IPS-20b (cell line): ENCODE data around the gene RAD51D.
"Not testable (repeated sequence)": the region's sequence is repeated elsewhere in the genome, so short reads cannot be mapped to it uniquely, and the experiment has no call there.

Source experiments
- H3K27ac ChIP-seq: one replicate; pipeline ENCODE4 v1.5.1; 2013; ENCODE audit warnings: low read length
- H3K27me3 ChIP-seq: 2 replicates; pipeline ENCODE4 v1.6.1; 2013; ENCODE audit warnings: mild to moderate bottlenecking, low read length, inconsistent platforms; ENCODE audit not compliant: insufficient read depth
- H3K36me3 ChIP-seq: 2 replicates; pipeline ENCODE4 v1.6.1; 2013; ENCODE audit warnings: low read depth, mild to moderate bottlenecking, inconsistent platforms, low read length, moderate library complexity; ENCODE audit not compliant: insufficient read depth
- H3K4me1 ChIP-seq: 2 replicates; pipeline ENCODE4 v1.6.1; 2013; ENCODE audit warnings: mild to moderate bottlenecking, control low read depth, inconsistent platforms, low read length, moderate library complexity; ENCODE audit not compliant: insufficient read depth
- H3K4me3 ChIP-seq: 2 replicates; pipeline ENCODE4 v1.5.1; 2013; ENCODE audit warnings: mild to moderate bottlenecking, low read length, inconsistent platforms
- H3K9ac ChIP-seq: 2 replicates; pipeline ENCODE4 v1.6.1; 2013; ENCODE audit warnings: low read depth, mild to moderate bottlenecking, inconsistent platforms, low read length, moderate library complexity
- H3K9me3 ChIP-seq: 2 replicates; pipeline ENCODE4 v1.6.1; 2013; ENCODE audit warnings: mild to moderate bottlenecking, low read depth, low read length, inconsistent platforms; ENCODE audit not compliant: insufficient read depth

Gene RAD51D

DNA sequence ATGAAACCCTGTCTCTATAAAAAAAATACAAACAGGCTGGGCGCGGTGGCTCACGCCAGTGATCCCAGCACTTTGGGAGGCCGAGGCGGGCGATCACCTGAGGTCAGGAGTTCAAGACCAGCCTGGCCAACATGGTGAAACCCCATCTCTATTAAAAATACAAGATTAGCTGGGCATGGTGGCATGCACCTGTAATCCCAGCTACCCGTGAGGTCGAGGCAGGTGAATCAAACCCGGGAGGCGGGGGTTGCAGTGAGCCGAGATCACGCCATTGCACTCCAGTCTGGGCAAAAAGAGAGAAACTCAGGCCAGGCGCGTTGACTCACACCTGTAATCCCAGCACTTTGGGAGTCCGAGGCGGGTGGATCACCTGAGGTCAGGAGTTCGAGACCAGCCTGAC, 8.9 kb downstream of the RAD51D start:
- H3K27me3 ChIP-seq, H3K36me3 ChIP-seq, H3K4me3 ChIP-seq, H3K9me3 ChIP-seq, H3K4me1 ChIP-seq, H3K27ac ChIP-seq, H3K9ac ChIP-seq: not testable (repeated sequence)

DNA sequence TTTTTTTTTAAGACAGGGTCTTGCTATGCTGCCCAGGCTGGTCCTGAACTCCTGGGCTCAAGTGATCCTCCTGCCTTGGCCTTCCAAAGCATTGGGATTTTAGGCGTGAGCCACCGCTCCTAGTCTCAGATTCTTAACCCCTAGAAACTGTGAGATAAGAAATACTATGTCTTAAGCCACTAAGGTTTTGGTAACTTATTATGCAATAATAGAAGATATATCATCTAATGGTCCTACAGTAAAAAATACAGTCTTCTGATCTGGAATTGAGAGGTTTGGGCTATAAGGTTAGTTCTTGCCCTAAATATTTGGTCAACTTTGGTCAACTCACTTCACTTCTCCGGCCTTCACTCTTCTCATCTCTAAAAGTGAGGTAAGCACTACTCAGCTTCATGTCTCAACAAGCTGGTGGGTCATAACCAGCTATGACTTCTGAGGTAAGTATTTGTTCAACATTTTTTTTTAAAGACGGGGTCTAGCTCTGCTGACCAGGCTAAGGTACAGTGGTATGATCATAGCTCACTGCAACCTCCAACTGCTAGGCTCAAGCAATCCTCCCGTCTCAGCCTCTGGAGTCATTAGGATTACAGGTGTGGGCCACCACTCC, 14.7 kb downstream of the RAD51D start:
- no peaks in the 10 kb centered on the region for H3K9me3 ChIP-seq
- H3K27me3 ChIP-seq: no peaks in the 10 kb centered on the region
- no peak overlapping the region for H3K27ac ChIP-seq
- no peaks in the 10 kb centered on the region for H3K4me1 ChIP-seq
- H3K9ac ChIP-seq: no peak overlapping the region
- peaks cover 43% of the 10 kb centered on the region for H3K36me3 ChIP-seq
- no peak overlapping the region for H3K4me3 ChIP-seq

DNA sequence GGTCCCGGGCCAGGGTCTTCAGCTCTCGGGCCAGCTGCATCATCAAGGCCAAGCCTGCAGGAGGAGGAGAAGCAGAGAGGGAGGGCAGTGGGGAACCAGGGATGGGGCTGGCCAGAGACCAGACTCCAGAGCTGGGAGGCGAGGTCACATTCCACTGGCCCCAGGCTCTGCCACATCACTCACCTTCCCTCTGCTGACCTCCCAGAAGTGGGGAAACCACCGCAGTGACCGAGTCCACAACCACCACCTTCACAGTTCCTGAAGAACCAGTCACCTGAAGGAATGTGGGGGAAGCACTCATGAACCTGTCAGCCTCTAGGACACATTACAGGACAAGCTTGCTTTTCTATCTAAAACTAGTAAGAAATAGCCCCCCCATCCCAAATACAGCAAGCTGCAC, 16.4 kb downstream of the RAD51D start:
- H3K9me3 ChIP-seq: no peaks in the 10 kb centered on the region
- H3K9ac ChIP-seq: no peak overlapping the region
- peaks cover 53% of the 10 kb centered on the region for H3K36me3 ChIP-seq
- H3K4me1 ChIP-seq: no peaks in the 10 kb centered on the region
- no peaks in the 10 kb centered on the region for H3K27me3 ChIP-seq
- H3K27ac ChIP-seq: no peak overlapping the region
- no peak overlapping the region for H3K4me3 ChIP-seq

GRCh38 chr17:35101725-35102124, 17.9 kb downstream of the RAD51D start:
- H3K4me1 ChIP-seq: no peaks in the 10 kb centered on the region
- H3K27ac ChIP-seq: no peak overlapping the region
- no peak overlapping the region for H3K9ac ChIP-seq
- H3K4me3 ChIP-seq: no peak overlapping the region
- no peaks in the 10 kb centered on the region for H3K9me3 ChIP-seq
- peaks cover 53% of the 10 kb centered on the region for H3K36me3 ChIP-seq
- H3K27me3 ChIP-seq: no peaks in the 10 kb centered on the region

DNA sequence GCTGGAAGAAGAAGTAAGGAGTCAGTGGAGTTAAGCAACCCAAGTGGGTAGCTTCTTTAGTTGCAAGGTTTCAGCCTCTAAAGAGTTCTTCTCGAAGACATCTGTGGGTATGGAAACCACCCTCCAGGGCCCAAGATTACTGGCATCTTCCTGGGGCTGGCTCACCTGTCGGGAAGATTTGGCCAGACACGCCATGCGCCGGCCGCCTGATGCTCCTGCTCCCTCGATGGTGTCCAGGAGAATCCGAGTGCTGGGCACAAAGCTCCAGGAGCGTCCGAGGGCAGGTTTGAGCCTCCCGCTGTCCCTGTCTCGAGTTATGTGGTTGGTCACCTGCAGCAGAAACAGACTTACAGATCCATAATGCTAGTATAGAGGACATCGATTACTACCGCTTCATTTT, 18.6 kb downstream of the RAD51D start:
- Histone ChIP-seq H3K27me3 (no peaks in the 10 kb centered on the region), H3K9me3 (no peaks in the 10 kb centered on the region), H3K9ac (no peak overlapping the region), H3K4me3 (no peak overlapping the region), H3K27ac (no peak overlapping the region), H3K36me3 (peaks cover 47% of the 10 kb centered on the region), H3K4me1 (no peaks in the 10 kb centered on the region)

DNA sequence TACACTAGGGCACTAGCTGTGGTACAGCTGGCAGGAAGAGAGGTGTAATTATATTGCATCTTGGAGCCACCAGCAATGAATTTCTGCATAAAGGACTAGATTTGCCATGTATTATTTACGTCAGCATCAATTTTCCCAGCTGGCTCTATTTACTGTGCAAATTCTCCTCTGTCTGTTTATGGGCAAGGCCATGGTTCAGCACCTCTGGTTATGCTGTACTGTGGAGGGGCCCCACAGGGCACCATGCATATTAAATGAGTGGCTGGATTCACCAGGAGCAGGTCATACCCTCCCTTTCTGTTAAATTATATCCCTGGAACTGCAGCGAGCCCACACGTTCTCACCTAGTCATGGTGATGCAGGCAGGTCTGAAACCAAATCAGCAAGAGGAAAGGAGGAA, 19.8 kb downstream of the RAD51D start:
- peaks cover 42% of the 10 kb centered on the region for H3K36me3 ChIP-seq

GRCh38 chr17:35097776-35098175, 21.9 kb downstream of the RAD51D start:
- Histone ChIP-seq H3K36me3 (peaks cover 32% of the 10 kb centered on the region), H3K9ac (no peak overlapping the region), H3K27me3 (no peaks in the 10 kb centered on the region), H3K27ac (no peak overlapping the region), H3K4me1 (no peaks in the 10 kb centered on the region), H3K4me3 (no peak overlapping the region), H3K9me3 (no peaks in the 10 kb centered on the region)

More for the DNA sequence above, 19.8 kb downstream of the RAD51D start:
- H3K9ac ChIP-seq: no peak overlapping the region
- no peaks in the 10 kb centered on the region for H3K27me3 ChIP-seq
- H3K9me3 ChIP-seq: no peaks in the 10 kb centered on the region
- no peaks in the 10 kb centered on the region for H3K4me1 ChIP-seq
- no peak overlapping the region for H3K4me3 ChIP-seq
- no peak overlapping the region for H3K27ac ChIP-seq

DNA sequence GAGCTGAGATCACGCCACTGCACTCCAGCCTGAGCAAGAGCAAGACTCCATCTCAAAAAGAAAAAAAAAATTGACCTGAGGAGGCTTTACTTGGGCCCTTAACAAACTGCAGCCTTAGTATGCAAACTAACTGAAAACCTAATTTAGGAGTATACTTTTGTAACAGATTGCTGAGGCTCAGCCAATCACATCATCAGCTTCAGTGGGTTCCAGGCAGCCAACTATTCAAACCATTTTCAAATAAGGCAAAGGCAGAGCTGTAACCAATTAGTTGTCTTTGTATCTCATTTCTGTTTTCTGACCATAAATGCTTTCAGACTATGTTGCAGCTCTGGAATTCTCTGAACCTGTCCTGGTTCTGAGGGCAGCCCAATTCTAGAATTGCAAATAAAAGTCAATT, 23.9 kb downstream of the RAD51D start:
- no peak overlapping the region for H3K4me3 ChIP-seq
- no peaks in the 10 kb centered on the region for H3K27me3 ChIP-seq
- peaks cover 17% of the 10 kb centered on the region for H3K36me3 ChIP-seq
- H3K27ac ChIP-seq: no peak overlapping the region
- H3K9me3 ChIP-seq: no peaks in the 10 kb centered on the region
- H3K9ac ChIP-seq: no peak overlapping the region
- no peaks in the 10 kb centered on the region for H3K4me1 ChIP-seq

DNA sequence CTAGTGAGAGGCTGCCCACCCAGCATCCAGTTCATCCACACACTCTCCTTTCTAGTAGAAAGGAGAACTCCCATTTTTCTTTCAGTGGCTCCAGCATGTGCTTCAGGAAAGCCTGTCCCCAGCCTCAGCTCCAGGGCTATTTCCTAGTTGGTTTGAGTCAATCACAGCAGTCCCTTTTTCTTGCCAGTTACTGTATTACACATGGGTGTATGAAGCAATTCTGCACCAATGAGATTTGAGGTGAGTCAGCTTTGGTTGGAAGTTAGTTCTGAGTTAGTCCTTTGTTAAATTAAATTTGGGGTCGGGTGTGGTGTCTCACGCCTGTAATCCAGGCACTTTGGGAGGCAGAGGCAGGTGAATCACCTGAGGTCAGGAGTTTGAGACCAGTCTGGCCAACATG, 24.8 kb downstream of the RAD51D start:
- no peak overlapping the region for H3K9ac ChIP-seq
- H3K27me3 ChIP-seq: no peaks in the 10 kb centered on the region
- peaks cover 9% of the 10 kb centered on the region; the same call in 1 of the 2 replicates for H3K36me3 ChIP-seq
- no peak overlapping the region for H3K27ac ChIP-seq
- peaks cover 2% of the 10 kb centered on the region; the same call in 1 of the 2 replicates for H3K4me1 ChIP-seq
- no peaks in the 10 kb centered on the region for H3K9me3 ChIP-seq
- no peak overlapping the region for H3K4me3 ChIP-seq

DNA sequence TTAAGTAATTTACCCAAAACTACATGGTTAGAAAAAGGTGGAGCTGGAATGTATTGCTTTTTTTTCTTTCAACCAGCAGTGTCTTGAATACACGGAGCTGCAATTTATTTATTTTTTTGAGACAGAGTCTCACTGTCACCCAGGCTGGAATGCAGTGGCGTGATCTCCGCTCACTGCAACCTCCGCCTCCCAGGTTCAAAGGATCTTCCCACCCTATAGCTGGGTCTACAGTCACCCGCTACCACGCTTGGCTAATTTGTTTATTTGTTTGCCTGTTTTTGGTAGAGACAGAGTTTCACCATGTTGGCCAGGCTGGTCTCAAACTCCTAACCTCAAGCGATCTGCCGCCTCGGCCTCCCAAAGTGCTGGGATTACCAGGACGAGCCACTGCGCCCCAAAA, 29.0 kb downstream of the RAD51D start:
- Histone ChIP-seq H3K27me3 (peaks cover 10% of the 10 kb centered on the region; the same call in 1 of the 2 replicates), H3K4me1 (peaks cover 27% of the 10 kb centered on the region)
- not testable (repeated sequence) for H3K9ac ChIP-seq, H3K36me3 ChIP-seq, H3K4me3 ChIP-seq, H3K9me3 ChIP-seq, H3K27ac ChIP-seq

GRCh38 chr17:35089586-35090296, 29.9 kb downstream of the RAD51D start:
- peaks cover 34% of the 10 kb centered on the region for H3K4me1 ChIP-seq
- no peaks in the 10 kb centered on the region for H3K36me3 ChIP-seq
- H3K9ac ChIP-seq: peak overlapping the region; percentile 65
- H3K9me3 ChIP-seq: no peaks in the 10 kb centered on the region
- no peak overlapping the region for H3K27ac ChIP-seq
- peaks cover 10% of the 10 kb centered on the region; the same call in 1 of the 2 replicates for H3K27me3 ChIP-seq
- peak overlapping the region; percentile 61 for H3K4me3 ChIP-seq

GRCh38 chr17:35088881-35089585, 30.6 kb downstream of the RAD51D start:
- H3K4me3 ChIP-seq: peak overlapping the region; percentile 89

More at GRCh38 chr17:35088881-35089585, 30.6 kb downstream of the RAD51D start:
- Histone ChIP-seq H3K27ac (no peak overlapping the region), H3K4me1 (peaks cover 34% of the 10 kb centered on the region), H3K9ac (peak overlapping the region; percentile 78; the same call in 1 of the 2 replicates), H3K9me3 (no peaks in the 10 kb centered on the region), H3K27me3 (peaks cover 10% of the 10 kb centered on the region; the same call in 1 of the 2 replicates), H3K36me3 (no peaks in the 10 kb centered on the region)
